Vagina (tissue), 2 donors: ENCODE results near the gene NPAS2.

Experiments
- POLR2A ChIP-seq, 2 donors: fragments of 450-650 bp; IDR thresholded peaks; one replicate each; pipeline ENCODE4 v1.6.1; 2017; ENCODE audit warnings: antibody characterized with exemption in 2 of 2, mild to moderate bottlenecking in 2 of 2, moderate library complexity in 2 of 2
- TF ChIP-seq, protein P1 (sequence below), 3 experiments: fragments of 450-650 bp in 2 of 3; fragments of 200-600 bp in 1 of 3; sonication (generic) in 1 of 3; IDR thresholded peaks; one replicate each; pipeline ENCODE4 v1.5.1; 2017 to 2019; ENCODE audit warnings: antibody characterized with exemption in 3 of 3, mild to moderate bottlenecking in 2 of 3, moderate library complexity in 2 of 3

DNA sequence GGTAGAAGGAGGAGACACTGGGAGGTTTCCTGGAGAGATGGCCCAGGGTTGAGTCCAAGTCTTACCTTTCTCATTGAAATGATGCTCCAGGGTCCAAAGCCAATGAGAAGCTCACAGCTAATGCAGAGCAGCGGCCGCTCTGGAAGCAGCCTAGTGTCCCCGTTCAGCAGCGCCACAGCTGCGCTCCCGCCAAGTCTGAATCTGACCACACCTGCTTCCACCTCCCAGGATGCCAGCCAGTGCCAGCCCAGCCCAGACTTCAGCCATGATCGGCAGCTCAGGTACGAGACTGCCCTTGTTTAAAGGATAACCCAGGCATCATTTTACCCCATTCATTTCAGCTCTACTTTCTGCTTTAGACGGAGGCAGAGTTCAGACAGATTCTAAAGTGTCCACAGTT, 170.2 kb downstream of the NPAS2 start:
- no peak for TF ChIP-seq POLR2A (IDR thresholded peaks at IDR 0.05)
- TF ChIP-seq, protein P1, sequence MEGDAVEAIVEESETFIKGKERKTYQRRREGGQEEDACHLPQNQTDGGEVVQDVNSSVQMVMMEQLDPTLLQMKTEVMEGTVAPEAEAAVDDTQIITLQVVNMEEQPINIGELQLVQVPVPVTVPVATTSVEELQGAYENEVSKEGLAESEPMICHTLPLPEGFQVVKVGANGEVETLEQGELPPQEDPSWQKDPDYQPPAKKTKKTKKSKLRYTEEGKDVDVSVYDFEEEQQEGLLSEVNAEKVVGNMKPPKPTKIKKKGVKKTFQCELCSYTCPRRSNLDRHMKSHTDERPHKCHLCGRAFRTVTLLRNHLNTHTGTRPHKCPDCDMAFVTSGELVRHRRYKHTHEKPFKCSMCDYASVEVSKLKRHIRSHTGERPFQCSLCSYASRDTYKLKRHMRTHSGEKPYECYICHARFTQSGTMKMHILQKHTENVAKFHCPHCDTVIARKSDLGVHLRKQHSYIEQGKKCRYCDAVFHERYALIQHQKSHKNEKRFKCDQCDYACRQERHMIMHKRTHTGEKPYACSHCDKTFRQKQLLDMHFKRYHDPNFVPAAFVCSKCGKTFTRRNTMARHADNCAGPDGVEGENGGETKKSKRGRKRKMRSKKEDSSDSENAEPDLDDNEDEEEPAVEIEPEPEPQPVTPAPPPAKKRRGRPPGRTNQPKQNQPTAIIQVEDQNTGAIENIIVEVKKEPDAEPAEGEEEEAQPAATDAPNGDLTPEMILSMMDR (IDR thresholded peaks at IDR 0.05): no peak
